HG03439 (cell line): ENCODE data around the gene CST9.
"Not testable (repeated sequence)": the region's sequence is repeated elsewhere in the genome, so short reads cannot be mapped to it uniquely, and the experiment has no call there.

Source experiments
- ATAC-seq: cut with Tn5 transposase; IDR thresholded peaks from one replicate; pipeline ENCODE4 v1.9.1; 2021; ENCODE audit warnings: mild to moderate bottlenecking, moderate library complexity; ENCODE audit not compliant: unreplicated experiment

Gene CST9

GRCh38 chr20:23588434-23589403 is 17.0 kb downstream of the CST9 start:
- ATAC-seq: no peak

- ATAC-seq: no peak
These were observed 18.1 kb downstream of the CST9 start for GRCh38 chr20:23587631-23588030.

GRCh38 chr20:23586735-23587525 is 18.8 kb downstream of the CST9 start:
- no peak for ATAC-seq

GRCh38 chr20:23585808-23586734 is 19.6 kb downstream of the CST9 start:
- ATAC-seq: no peak

GRCh38 chr20:23585449-23585807 is 20.3 kb downstream of the CST9 start:
- ATAC-seq: no peak

GRCh38 chr20:23584434-23585199 is 21.1 kb downstream of the CST9 start:
- ATAC-seq: no peak

- no peak for ATAC-seq
These were observed 22.2 kb downstream of the CST9 start for GRCh38 chr20:23583526-23583925.

- no peak for ATAC-seq
These were observed 23.4 kb downstream of the CST9 start for GRCh38 chr20:23582293-23582692.

DNA sequence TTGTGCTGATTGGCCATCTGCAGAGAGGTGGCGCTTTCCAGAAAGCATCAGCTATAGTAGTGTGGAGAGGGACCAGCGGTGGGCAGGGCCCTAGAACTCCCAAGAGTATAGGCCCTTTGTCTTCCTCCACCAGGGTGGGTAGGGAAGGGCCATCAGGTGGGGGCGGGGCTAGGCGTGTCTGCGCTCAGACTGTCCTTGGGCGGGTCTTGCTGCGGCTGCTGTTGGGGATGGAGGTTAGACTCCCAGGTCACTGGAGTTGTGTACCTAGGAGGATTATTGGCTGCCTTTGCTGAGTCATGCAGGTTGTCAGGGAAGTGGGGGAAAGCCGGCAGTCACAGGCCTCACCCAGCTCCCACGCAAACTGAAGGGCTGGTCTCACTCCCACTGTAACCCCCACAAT is 23.9 kb downstream of the CST9 start:
- ATAC-seq: not testable (repeated sequence)

DNA sequence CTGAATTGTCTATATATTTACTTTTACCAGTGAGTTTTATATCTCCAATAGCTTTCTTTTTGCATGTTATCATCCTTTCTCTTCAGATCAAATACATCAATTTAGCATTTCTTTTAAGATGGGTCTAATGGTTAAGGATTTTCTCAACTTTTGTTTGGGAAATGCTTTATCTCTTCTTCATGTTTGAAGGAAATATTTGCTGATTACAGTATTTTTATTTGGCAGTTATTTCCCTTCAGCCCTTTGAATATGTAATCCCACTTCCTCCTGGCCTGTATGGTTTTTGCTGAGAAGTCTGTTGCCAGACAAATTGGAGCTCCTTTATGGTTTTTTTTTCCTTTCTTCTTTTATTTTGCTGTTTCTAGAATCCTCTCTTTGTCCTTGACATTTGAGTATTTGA is 30.7 kb downstream of the CST9 start:
- no peak for ATAC-seq

GRCh38 chr20:23570178-23570760 is 35.4 kb downstream of the CST9 start:
- ATAC-seq: no peak

DNA sequence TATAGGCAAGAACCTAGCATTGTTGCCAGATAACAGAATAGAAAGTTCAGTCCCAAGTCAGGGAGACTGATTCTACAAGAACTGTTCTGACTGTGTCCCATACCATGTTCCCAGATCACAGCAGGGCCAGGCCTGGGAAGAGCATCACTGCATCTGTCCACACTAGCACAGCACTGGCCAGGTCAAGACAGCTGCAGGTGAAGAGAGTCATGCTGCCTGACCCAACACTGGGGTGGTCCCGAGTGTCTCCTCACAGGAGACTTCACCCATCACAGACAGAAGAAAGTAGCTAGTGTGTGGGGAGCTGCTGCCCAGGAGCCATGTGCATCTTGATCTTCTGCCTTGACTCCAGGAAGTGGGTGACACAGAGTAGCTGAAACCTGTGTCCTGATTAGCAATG is 36.1 kb downstream of the CST9 start:
- no peak for ATAC-seq

GRCh38 chr20:23568971-23569330 is 36.8 kb downstream of the CST9 start:
- ATAC-seq: no peak

DNA sequence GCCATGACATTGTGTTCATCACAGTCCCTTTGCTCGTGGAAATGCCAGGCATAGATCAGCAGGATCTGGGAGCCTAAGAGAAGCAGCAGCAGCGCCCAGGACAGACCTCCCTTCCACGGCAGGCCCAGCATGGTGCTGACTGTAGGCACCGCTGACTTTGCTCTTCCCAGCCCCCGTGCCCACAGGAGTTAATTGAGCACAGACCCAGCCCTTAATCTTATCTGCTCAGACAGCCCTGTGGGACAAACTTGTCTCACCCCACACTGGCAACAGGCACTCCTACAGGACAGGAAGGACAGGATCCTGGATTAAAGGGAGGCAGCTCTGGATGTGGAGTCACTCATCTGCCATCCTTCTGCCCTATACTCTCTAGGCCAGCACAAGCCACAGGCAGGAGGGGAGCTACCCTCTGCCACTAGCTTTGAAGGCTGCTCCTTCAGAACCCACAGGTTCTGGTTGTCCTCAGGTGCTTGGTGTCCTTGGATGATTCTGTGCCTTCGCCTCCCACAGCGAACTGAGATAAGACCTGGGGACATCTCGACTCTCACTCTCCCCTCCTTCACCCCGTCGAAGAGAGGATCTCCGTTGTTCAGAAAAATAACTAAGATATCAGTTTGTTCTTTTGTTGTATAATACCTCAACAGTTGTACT is 37.3 kb downstream of the CST9 start, which contains the start of gene CST9L:
Gene CST9L (minus strand): TSS at position 165 of the 651 bp plus-strand sequence. CDS start 34 bp downstream, at position 131.
- ATAC-seq: no peak

GRCh38 chr20:23566199-23566932 is 39.4 kb downstream of the CST9 start:
- ATAC-seq: no peak

DNA sequence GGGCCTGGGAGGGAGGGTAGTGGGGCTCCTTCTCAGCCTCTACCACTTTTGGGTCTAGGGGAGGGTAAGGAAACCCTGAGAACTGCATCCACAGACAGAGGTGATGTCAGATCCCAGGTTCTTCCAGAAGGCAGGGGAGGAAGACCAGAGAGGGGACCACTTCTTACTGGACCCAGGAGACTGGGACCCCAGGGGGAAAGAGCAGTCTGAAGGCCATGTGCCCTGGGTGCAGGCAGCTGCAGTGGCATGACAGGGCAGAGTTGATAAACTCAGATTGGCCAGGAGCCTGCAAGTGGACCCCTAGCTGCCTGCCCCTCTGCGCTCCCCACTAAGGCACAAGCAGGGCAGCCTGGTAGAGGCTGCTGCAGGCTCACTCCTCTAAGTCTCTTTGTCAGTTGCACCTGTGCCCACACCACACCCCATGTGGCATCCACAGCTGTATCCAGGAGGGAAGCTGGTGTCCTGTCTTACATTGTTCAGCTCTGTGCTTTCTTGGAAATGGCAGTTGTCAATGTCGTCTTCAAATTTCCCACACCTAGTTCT is 40.1 kb downstream of the CST9 start:
- ATAC-seq: no peak

GRCh38 chr20:23564927-23565326 is 40.8 kb downstream of the CST9 start:
- no peak for ATAC-seq

- ATAC-seq: no peak
These were observed 42.9 kb downstream of the CST9 start for GRCh38 chr20:23562721-23563342.
